GM20000 (cell line): ENCODE measurements around the gene SNX13.
A peak's percentile ranks its signal among the peaks of the same experiment; 100 is the strongest.

Experiments
- DNase-seq: peaks from one replicate; pipeline ENCODE4 v3.0.0; 2012; ENCODE audit warnings: low spot score
- CTCF ChIP-seq: IDR thresholded peaks from 2 replicates; pipeline ENCODE4 v1.5.1; 2012; ENCODE audit warnings: mild to moderate bottlenecking, control low read depth; ENCODE audit errors: extremely low read depth, missing control alignments

SNX13 gene

GRCh38 chr7:17962652-17963051, 22.4 kb upstream of the SNX13 start:
- DNase-seq, result no peak
- TF ChIP-seq CTCF, result no peak

- TF ChIP-seq CTCF, result no peak
- no peak for DNase-seq
These were observed 17.6 kb upstream of the SNX13 start for GRCh38 chr7:17957871-17958270.

- TF ChIP-seq CTCF, result no peak
- peak; percentile 54 for DNase-seq
These were observed 12.1 kb upstream of the SNX13 start for GRCh38 chr7:17952387-17952786.

- TF ChIP-seq CTCF, result no peak
- no peak for DNase-seq
These were observed 11.5 kb upstream of the SNX13 start for GRCh38 chr7:17951742-17952254.

GRCh38 chr7:17948526-17949238, 8.4 kb upstream of the SNX13 start:
- no peak for TF ChIP-seq CTCF
- no peak for DNase-seq

GRCh38 chr7:17947620-17948019, 7.3 kb upstream of the SNX13 start:
- no peak for DNase-seq
- TF ChIP-seq CTCF, result no peak

- TF ChIP-seq CTCF, result no peak
- DNase-seq, result peak; percentile 21
These were observed 6.3 kb upstream of the SNX13 start for GRCh38 chr7:17946591-17946990.
